Tibial artery (tissue), 4 donors: ENCODE results near the gene MARS1.
A peak's percentile ranks its signal among the peaks of the same experiment; 100 is the strongest.
"Not testable (repeated sequence)": the region's sequence is repeated elsewhere in the genome, so short reads cannot be mapped to it uniquely, and the experiment has no call there.

Experiments
- DNase-seq, 2 donors: peaks; one replicate each; pipeline ENCODE4 v3.0.0-alpha.2; 2019
- H3K27ac ChIP-seq, 2 donors: fragments of 200-600 bp; sonication (generic) in 1 of 2; 1 replicate in 1 of 2; 2 replicates in 1 of 2; pipeline ENCODE4 v1.5.1; 2018 to 2019; ENCODE audit warnings: mild to moderate bottlenecking in 1 of 2
- H3K27me3 ChIP-seq, 2 donors: fragments of 200-600 bp; sonication (generic) in 1 of 2; one replicate each; pipeline versions ENCODE4 v1.5.1 to v1.6.0; 2016 to 2019
- H3K36me3 ChIP-seq, 3 donors: fragments of 200-600 bp; sonication (generic) in 2 of 3; one replicate each; pipeline ENCODE4 v1.5.1; 2016 to 2019; ENCODE audit warnings: mild to moderate bottlenecking in 2 of 3
- H3K4me1 ChIP-seq, 4 donors: fragments of 200-600 bp; sonication (generic) in 2 of 4; 1 replicate in 3 of 4; 2 replicates in 1 of 4; pipeline ENCODE4 v1.5.1; 2016 to 2019
- H3K4me3 ChIP-seq, 2 donors: fragments of 200-600 bp; sonication (generic) in 1 of 2; 1 replicate in 1 of 2; 2 replicates in 1 of 2; pipeline ENCODE4 v1.5.1; 2018 to 2019; ENCODE audit warnings: mild to moderate bottlenecking in 2 of 2
- H3K9me3 ChIP-seq, 3 donors: fragments of 200-600 bp; sonication (generic) in 1 of 3; one replicate each; pipeline ENCODE4 v1.5.1; 2016 to 2019
- CTCF ChIP-seq, 2 experiments: fragments of 200-600 bp in 1 of 2; fragments of 450-650 bp in 1 of 2; IDR thresholded peaks; one replicate each; pipeline ENCODE4 v1.5.1; 2017 to 2019; ENCODE audit warnings: antibody characterized with exemption in 2 of 2, mild to moderate bottlenecking in 1 of 2, moderate library complexity in 1 of 2
- intact Hi-C: fragments of 100-400 bp; cut with DNase I; formaldehyde crosslinking; loops from one replicate; pipeline ENCODE4 v1.15.0; 2023; ENCODE audit warnings: low total_unique reads

MARS1 gene

GRCh38 chr12:57487055-57487596 lies 742 bp upstream of the MARS1 start:
- Histone ChIP-seq H3K9me3 (no peaks in the 10 kb centered on the region), H3K27me3 (peaks cover 0 to 6% of the 10 kb centered on the region in 2 donors), H3K36me3 (peaks cover 25 to 30% (median 26%) of the 10 kb centered on the region in 3 donors), H3K4me3 (peak overlapping the region; percentile 86 to 98), H3K4me1 (peaks cover 0 to 17% (median 13%) of the 10 kb centered on the region in 4 donors), H3K27ac (peak overlapping the region; percentile 78 to 82)
- TF ChIP-seq CTCF (IDR thresholded peaks at IDR 0.05) = no peak
- intact Hi-C loops = loop anchor here (10.0 kb wide), 1 partner anchor 138 kb away; no protein-coding TSS in a partner anchor
- DNase-seq = no peak

GRCh38 chr12:57488402-57489156 lies 711 bp downstream of the MARS1 start:
- peaks cover 30 to 38% (median 34%) of the 10 kb centered on the region in 3 donors for H3K36me3 ChIP-seq
- peaks cover 0 to 17% (median 13%) of the 10 kb centered on the region in 4 donors for H3K4me1 ChIP-seq
- H3K27ac ChIP-seq = peak overlapping the region; percentile 78 to 82
- TF ChIP-seq CTCF (IDR thresholded peaks at IDR 0.05) = no peak
- DNase-seq = no peak
- peak overlapping the region; percentile 86 to 98 for H3K4me3 ChIP-seq
- intact Hi-C loops = loop anchor here (1.0 to 10.0 kb wide), 2 partner anchors 26 to 136 kb away; no protein-coding TSS in a partner anchor
- no peaks in the 10 kb centered on the region for H3K9me3 ChIP-seq
- no peaks in the 10 kb centered on the region for H3K27me3 ChIP-seq

- peak overlapping the region in 1 of 2 donors; percentile 82 for H3K27ac ChIP-seq
- H3K4me3 ChIP-seq = peak overlapping the region in 1 of 2 donors; percentile 98
- TF ChIP-seq CTCF (IDR thresholded peaks at IDR 0.05) = no peak
- intact Hi-C loops = loop anchor here (10.0 kb wide), 1 partner anchor 136 kb away; no protein-coding TSS in a partner anchor
- H3K9me3 ChIP-seq = no peaks in the 10 kb centered on the region
- peaks cover 0 to 17% (median 13%) of the 10 kb centered on the region in 4 donors for H3K4me1 ChIP-seq
- DNase-seq = no peak
- no peaks in the 10 kb centered on the region for H3K27me3 ChIP-seq
- peaks cover 34 to 38% (median 37%) of the 10 kb centered on the region in 3 donors for H3K36me3 ChIP-seq
Measured at GRCh38 chr12:57489157-57489641, 1.3 kb downstream of the MARS1 start.

GRCh38 chr12:57490126-57490525 lies 2.3 kb downstream of the MARS1 start:
- no peak for DNase-seq
- no peaks in the 10 kb centered on the region for H3K9me3 ChIP-seq
- H3K27ac ChIP-seq = no peak overlapping the region
- no peak overlapping the region for H3K4me3 ChIP-seq
- no peak for TF ChIP-seq CTCF (IDR thresholded peaks at IDR 0.05)
- peaks cover 0 to 17% (median 13%) of the 10 kb centered on the region in 4 donors for H3K4me1 ChIP-seq
- H3K27me3 ChIP-seq = no peaks in the 10 kb centered on the region
- peaks cover 34 to 42% (median 41%) of the 10 kb centered on the region in 3 donors for H3K36me3 ChIP-seq
- intact Hi-C loops = no loop called here

GRCh38 chr12:57491393-57492280 lies 3.8 kb downstream of the MARS1 start:
- Histone ChIP-seq H3K27me3 (no peaks in the 10 kb centered on the region), H3K36me3 (peaks cover 34 to 56% (median 55%) of the 10 kb centered on the region in 3 donors), H3K4me1 (peaks cover 0 to 17% (median 13%) of the 10 kb centered on the region in 4 donors), H3K9me3 (no peaks in the 10 kb centered on the region), H3K4me3 (no peak overlapping the region), H3K27ac (no peak overlapping the region)
- DNase-seq = no peak
- intact Hi-C loops = no loop called here
- no peak for TF ChIP-seq CTCF (IDR thresholded peaks at IDR 0.05)

GRCh38 chr12:57495051-57495701 lies 7.3 kb downstream of the MARS1 start:
- H3K4me3 ChIP-seq, H3K4me1 ChIP-seq, intact Hi-C loops, DNase-seq, H3K27ac ChIP-seq, H3K9me3 ChIP-seq, H3K27me3 ChIP-seq: not testable (repeated sequence)
- peaks cover 50 to 76% (median 72%) of the 10 kb centered on the region in 3 donors for H3K36me3 ChIP-seq
